ENCODE results near the gene DPM2.

Gene DPM2

DNA sequence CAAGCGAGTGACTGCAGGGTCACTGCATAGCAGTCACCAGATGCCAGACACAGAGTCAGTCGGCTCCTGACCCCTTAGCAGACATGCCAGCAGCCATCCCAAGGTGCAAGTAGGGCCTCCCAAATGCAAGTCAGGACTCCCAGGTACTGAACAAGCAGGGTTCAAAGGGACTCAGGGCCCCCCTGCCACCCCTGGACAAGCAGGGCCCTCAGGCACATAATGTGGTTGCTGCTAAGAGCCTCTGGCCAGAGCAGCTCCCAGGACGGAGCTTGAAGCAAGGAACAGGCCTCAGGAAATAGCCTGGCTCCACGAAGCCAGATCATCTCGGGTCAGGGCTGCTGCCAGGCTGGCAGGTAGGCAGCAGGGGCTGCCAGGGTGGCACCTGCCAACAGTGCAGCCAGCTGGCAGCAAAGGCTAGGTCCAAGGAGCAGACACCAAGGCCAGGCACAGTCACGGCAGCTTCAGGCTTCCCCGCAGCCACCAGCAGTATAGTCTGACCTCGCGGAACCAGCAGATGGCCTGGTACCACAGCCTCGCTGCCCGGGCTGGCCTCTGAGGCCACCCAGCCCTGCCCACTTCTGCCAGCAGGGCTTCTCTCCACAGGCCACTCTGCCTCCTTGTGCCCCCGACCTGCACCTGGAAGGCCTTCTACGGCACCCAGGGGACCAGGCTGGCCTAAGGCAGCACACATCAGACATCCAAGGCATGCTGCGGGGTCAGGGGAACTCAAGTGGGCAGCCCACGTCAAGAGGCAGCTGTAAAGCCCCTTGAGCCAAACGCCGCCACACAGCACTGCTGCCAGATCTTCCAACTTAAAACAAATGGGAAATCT is 35.7 kb upstream of the DPM2 start:
- DNase-seq (ENCODE audit: low read depth in 2 of 2): no peak

DNA sequence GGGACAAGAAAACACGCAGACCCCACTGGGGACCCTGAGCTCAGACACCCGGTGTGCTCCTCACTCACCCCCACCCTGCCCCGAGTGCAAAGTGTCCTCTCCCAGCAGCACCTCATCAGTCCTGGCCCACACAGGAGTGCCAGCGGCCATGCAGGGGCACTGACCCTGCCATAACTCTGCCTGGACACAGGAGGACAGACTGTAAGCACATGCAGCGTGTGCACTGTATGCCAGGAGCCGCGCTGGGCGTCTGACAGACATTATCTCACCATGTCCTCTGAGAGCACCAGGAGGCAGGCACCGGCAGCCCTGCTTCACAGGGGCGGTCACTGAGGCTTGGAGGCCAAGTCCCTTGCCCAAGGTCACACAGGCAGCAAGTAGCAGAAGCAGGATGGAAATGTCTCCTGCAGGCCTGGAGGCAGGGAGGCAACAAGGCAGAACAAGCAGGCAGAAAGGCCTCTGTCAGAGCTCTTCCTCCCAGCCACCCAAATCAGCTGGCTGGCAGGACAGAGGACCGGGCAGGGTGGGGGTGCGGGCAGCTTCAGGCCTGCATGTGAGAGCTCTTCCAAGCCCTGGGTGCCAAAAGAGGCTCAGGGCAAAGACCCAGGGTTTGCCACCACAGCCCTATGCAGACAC is 34.7 kb upstream of the DPM2 start:
- DNase-seq (ENCODE audit: low read depth in 2 of 2): no peak

DNA sequence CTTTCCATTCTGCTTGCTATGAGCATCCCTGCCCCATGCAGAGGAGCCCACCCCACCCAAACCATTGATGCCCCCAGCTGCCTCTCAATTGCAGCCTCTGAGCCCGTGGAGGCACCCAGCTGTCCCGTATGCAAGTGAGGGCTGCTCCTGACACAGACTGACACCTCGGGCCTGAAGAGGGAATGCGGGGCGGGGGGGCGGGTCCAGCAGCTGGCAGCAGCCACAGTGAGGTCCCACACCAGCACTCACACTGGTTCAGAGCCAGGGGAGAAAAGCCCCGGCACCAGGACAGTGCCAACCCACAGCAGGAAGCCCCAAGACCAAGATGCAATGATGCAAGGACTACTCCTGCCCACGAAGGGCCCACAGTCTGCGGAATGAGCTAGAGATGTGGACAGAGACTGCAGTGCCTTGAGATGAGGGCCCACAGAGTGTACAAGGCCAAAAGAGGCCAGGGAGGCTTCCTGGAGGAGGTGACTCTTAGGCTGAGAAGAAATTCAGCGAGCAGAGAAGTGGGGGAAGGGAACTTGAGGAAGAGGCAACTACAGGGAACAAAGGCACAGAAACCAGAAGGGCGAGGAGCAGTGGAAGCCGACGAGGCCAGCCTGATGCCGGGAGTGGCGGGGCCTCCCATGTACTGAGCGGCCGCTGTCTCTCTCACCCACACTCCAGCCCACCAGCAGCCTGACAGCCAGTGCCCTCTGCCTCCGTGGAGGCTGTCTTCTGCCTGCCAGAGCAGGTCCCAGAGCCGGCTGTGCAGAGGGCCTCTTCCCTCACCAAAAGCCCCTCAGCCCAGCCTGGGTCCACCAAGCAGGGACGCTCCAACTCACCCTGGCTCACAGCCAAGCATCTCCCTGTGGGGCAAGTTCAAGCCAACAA is 33.9 kb upstream of the DPM2 start:
- DNase-seq (ENCODE audit: low read depth in 2 of 2): no peak

DNA sequence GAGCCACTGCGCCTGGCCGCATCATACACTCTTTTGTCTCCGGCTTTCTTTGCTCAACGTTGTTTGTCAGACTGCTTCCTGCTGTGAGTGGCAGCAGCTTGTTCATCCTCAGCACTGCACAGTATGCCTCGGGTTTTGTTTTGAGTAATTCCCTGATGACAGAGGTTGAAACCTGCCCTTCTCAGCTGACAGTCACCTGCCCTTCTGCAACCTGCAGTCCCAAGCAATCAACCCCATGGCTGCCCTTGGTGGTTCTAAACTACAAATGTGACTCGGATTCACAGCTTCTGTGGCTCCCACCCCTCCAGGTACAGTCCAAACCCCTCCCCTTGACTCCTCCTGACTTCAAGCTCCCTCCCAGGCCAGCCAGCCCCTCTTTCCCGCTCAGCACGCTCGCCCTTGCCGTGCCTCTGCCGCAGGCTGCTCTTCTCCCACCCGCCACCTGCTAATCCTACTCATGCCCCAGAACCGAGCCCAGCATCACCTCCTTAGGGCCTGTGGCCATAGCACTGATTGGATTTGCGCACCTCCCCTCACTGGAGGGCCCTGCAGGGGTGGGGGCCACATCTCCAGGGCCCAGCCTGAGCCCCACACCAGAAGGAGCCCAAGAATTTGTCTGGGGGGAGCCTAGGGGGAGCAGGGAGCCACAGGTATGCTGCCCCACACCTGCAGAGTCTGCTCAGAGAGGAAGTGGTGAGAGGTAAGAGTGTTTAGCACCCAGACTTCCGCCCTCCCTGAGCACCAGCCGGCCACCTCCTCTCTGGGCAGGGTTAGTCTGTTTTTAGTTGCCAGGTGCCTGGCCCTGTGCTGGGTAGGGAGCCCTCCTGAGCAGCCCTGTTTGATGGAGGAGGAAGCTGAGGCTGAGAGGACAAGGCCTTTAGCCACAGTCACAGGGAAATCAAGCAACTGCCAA is 33.0 kb upstream of the DPM2 start:
- no peak for DNase-seq (ENCODE audit: low read depth in 2 of 2)

DNA sequence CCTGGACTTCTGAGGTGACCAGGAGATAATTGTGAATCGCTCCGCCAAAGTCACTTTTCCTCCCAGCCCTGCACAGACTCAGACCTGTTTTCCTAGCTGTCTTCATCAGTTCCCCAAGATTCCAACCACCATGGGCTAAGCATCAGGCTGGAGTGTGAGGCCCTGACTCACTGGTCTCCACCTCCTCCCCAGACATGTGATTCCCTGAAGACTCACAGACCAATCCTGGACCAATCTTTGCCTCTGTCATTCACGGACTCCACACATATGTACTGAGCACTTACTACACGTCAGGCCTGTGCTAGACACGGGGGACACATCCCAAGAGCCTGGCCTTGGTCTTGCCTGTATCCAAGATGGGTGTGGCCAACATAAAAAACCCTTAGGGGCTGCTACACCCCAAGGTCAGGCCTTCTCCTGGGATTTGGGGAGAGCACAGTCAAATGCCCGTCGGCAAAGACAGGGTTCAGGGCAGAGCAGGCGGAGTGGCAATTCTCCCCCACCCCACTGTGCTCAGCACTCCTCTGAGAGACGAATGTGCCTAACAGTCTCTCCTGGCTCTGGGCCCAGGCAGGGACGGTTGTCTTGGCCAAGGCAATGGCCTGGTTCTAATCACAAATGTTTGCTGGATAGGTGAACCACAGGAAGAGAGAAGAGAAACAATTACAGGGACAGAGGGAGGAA is 31.2 kb upstream of the DPM2 start:
- DNase-seq (ENCODE audit: low read depth in 2 of 2): no peak

DNA sequence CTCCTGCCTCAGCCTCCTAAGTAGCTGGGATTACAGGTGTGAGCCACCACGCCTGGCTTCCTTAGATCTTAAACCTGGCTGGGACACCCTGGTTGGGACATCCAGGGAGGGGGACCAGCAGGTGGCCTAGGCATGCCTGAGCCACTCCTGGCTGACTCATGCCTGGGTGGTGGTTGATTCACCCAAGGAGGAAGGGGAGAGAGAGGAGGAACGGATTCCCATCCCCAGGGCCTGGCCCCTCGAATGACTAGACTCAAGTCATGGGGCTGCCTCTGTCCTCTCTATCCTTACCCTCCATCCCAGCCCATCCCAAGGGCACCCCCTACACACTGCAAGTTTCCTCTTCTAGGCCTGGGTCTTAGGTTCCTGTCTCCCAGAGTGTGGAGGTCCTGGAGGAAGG is 30.4 kb upstream of the DPM2 start:
- no peak for DNase-seq (ENCODE audit: low read depth in 2 of 2)

DNA sequence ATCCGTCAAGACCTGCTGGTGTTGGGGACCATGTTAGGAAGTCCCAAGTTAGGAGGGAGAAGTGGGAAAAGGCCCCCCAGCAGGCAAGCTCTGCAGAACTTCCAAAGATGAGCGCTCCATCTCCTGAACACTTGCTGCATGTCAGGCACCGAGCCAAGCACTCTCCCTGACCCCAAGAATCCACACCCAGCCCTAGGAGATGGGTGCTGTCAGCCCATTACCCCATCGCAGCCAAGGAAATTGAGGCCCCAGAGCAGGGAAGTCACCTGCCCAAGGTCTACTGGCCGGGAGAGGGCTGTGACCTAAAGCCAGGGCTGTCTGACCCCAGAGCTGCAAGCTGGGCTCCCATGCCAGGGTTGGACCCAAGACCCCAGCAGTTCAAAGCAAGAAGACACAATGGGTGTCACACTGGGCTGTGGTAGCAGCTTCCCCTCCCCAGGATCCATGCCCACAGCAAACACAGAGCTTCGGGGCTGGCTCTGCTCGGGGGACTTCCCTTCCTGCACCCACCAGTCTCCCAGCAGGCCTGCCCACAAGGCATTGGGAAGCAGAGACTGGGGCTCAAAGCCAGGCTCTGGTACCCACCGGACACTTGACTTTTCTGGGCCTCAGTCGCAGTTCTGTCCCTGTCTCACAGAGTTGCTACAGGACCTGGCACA is 29.6 kb upstream of the DPM2 start:
- DNase-seq (ENCODE audit: low read depth in 2 of 2): no peak

DNA sequence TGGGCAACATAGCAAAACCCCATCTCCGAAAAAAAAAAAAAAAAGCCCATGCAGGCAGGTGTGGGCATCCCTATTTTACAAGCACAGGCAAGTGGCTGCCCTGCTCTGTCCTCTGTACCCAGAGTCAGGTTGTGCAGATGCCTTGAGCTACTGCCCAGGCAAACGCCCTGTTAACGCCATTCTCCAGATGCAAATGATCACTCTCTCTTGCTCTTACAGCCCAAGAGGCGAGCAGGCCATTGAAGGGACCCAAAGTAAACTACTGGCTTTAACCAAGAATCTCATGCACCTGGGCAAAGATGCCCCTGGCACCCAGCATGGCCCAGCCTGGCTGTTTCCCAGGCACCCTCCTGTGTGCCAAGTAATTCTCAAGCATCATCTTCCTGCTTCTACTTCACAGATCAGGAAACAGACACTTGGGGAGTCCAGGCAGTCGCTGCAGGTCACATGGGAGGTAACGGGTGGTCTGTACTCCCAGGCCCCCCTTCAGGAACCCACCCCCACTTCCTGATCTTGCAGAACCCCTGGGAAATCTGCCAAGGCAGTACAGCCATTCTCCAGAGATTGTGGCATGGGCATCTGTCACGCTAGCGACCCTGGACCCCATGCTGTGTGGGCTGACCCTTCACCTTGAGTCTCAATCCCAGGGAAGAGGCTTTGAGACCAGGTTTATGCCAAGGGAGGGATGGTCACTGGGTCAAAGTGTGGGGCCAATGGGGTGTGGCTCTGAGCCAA is 28.9 kb upstream of the DPM2 start:
- DNase-seq (ENCODE audit: low read depth in 2 of 2): no peak

DNA sequence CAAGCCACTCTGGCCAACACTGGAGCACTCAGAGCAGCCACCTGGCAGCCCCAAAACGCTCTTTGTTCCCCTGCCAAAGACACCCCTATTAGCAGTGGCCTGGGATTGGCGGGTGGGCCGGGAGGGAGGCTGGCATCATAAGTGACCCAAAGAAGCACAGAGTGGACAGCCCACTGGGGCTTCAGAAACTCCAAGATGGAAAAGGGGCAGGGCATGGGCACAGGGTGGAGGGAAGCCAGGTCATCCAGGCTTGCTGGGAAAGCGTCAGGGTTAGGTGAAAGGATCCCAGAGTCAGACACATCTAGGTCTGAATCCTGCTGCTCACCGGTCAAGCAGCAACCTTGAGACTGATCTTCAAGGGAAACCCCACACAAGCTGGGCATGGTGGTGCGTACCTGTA is 28.3 kb upstream of the DPM2 start:
- DNase-seq (ENCODE audit: low read depth in 2 of 2): no peak

DNA sequence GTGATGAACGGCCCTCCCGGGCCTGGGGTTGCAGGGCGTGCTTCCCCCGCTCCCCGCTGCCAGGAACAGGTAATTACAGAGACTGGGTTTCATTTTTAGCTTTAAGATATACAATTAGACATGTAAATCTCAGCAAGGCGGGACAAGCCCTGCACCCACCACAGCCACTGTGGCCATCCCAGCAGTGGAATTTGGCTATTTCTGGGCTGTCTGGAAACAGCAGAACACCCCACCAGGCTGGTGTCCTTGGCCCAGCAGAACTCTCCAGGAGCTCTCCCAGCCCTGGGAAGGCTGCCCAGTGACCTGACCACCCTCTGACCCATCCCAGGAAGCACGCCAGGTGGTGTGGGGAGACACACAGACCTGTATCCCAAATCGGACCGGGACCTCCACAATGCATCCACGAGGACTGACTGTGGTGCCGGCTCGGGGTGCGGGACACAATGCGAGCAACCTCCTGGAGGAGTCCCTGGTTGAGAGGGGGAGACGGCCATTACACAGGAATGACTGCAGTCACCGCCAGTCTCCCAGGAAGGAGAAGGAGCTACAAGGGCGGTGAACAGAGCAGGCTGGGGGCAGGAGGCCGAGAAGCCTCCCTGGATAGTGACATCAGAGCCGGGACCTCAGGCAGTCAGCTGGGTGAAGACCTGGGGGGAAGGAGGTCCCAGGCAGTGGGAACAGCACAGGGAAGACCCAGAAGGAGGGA is 25.9 kb upstream of the DPM2 start:
- DNase-seq (ENCODE audit: low read depth in 2 of 2): no peak

DNA sequence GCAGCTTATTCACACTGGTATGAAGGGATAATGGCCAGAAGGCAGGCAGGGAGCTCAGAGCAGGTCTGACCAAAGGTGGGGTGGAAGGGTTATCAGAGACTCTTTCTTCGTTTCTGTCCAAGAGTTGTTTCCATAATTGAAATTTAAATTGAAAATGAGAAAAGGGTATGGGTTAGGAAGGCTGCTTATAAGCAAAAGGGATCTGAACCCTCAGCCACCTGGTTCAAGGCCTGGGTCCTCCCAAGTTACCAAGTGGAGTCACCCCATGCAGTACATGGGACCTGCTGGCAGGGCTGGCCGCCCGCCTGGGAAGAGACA is 25.3 kb upstream of the DPM2 start:
- no peak for DNase-seq (ENCODE audit: low read depth in 2 of 2)

DNA sequence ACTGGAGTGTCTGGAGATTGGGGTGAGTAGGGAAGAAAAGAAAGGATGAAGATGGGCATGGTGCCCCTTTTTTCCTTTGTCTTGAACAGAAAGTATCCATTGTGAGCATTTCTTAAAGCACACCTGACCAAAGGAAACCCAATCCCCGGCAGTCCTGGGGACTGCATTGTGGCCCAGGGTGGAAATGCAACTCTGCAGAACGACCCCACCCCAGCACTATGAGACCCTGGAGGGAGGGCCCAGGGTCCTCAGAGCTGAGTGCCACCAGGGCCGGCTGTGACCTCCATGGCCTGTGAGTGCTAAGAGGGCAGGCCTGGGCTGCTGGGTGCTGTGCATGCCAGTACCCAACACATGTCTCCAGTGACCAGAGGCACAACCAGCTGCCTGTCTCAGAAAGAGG is 24.6 kb upstream of the DPM2 start:
- DNase-seq (ENCODE audit: low read depth in 2 of 2): no peak

DNA sequence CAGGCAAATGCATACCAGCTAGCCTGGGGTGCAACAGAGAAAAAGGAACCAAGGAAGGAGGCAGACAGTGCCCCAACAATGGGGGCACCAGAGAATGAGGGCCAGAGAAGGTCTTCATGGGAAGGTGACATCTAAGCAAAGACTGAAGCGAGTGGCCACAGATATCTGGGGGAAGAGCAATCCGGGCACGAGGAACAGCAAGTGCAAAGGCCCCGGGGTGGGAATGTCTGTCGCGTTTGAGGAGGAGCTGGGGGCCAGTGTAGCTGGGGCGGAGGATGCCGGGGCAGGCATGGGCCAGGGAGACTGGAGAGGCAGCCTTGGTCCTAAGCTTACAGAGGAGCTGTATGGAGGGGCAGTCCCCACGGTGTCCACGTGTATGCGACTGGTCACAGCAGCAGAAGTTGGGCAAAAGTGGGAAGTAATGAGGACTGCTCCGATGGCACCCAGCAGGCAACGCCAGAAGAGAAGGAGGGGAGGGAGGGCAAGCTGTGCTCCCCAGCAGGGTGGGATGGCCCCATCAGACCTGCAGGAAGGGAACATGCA is 24.0 kb upstream of the DPM2 start:
- DNase-seq (ENCODE audit: low read depth in 2 of 2): no peak

DNA sequence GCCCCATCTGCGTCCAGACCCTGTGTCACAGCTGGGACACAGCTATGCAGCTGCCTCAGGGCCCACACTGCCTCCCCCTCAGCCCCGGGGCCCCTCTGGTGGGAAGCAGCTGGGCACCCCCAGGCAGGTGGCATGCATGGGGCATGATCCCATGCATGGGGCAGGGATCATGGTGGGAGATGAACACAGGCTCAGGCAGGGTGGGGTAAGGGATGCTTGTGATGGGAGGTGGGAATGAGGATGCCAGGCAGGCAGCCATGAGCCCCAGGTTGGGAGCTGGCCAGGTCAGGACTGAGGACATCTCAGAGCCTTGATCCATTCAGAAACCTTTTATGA is 23.5 kb upstream of the DPM2 start:
- DNase-seq (ENCODE audit: low read depth in 2 of 2): no peak

DNA sequence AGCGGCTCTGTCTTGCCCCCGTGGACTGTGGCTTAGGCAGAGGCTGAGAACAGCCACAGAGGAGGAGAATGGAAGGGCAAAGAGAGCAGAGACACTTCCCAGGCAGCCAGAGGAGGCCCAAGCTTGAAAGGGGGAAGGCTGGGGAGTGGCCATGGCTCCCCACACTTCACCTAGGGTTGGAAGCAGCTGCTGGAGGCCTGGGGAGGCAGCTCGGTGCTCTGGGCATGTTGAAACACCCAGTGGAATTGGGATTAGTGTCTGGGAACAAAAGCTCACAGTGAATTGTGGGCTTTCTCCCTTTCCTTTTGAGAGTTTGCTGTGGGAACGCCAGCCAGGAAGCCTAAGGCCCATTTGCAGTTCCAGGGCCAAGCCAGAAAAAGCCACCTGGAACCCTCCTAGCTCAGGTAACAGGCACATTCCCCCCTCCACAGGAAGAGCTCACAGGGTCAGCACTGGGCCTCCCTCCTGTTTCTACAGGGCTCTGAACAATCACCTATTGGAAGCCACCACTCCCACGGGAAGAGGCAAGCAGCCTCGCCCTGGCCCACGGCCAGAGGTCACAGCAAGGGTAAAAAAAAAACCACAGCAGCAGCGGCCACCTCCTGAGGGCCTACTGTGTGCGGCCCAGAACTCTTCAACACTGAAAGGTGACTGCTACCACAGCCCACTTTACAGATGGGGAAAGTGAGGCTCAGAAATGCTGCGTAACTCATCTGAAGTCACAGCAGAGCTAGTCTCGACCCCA is 22.9 kb upstream of the DPM2 start:
- no peak for DNase-seq (ENCODE audit: low read depth in 2 of 2)

DNA sequence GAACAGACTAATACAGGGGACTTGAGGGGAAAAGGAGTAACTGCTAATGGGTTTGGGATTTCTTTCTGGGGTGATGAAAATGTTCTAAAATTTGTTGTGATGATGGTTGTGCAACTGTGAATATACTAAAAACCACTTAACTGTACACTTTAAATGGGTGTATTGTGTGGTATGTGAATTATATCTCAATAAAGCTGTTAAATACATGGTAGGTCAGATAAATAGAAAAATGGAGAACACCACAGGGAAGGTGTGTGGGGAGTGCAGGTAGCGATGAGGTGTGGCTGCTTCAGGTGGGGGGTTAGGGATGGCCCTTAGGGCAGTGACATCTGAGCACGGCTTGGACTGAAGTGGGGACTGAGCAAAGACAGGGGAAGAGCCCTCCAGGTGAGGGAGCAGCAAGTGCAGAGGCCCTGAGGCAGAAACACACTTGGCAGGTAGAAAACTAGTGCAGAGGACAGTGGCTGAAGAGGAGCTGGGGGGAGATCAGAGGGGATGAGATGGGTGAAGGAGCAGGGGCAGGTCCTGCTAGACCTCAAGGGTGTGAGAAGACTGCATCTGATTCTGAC is 22.3 kb upstream of the DPM2 start:
- no peak for DNase-seq (ENCODE audit: low read depth in 2 of 2)

DNA sequence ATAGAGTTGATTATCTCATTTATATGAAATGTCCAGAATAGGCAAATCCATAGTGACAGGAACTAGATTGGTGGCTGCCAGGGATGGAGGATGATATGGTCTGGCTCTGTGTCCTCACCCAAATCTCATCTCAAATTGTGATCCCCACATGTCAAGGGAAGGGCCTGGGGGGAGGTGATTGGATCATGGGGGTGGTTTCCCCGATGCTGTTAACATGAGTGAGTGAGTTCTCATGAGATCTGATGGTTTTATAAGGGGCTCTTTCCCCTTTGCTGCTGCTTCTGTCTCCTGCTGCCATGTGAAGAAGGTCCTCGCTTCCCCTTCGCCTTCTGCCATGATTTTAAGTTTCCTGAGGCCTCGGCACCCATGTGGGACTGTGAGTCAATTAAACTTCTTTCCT is 21.7 kb upstream of the DPM2 start:
- DNase-seq (ENCODE audit: low read depth in 2 of 2): no peak

DNA sequence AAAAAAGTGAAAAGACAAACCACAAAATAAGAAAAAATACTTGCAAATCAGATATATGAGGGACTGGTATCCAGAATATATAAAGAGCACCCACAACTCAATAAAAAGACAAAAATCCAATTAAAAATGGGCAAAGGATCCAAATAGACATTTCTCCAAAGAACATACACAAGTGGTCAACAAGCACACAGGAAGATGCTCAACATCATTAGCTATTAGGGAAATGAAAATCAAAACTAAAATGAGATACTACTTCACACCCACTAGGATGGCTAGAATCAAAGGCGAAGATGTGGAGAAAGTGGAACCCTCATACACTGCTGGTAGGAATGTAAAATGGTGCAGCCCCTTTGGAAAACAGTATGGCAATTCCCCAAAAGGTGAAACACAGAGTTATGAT is 21.1 kb upstream of the DPM2 start:
- DNase-seq (ENCODE audit: low read depth in 2 of 2): no peak
